Posterior cingulate gyrus (tissue), 11 donors: ENCODE data around the gene CYP11A1.

Experiments used
- DNase-seq, 10 donors: peaks; one replicate each; pipeline versions ENCODE4 v3.0.0 to v3.0.0-alpha.2; 2020 to 2021; ENCODE audit warnings: mixed read lengths in 3 of 10
- intact Hi-C: fragments of 100-400 bp; cut with DNase I; formaldehyde crosslinking; loops from one replicate; pipeline ENCODE4 v1.15.1; 2023

Gene CYP11A1

DNA sequence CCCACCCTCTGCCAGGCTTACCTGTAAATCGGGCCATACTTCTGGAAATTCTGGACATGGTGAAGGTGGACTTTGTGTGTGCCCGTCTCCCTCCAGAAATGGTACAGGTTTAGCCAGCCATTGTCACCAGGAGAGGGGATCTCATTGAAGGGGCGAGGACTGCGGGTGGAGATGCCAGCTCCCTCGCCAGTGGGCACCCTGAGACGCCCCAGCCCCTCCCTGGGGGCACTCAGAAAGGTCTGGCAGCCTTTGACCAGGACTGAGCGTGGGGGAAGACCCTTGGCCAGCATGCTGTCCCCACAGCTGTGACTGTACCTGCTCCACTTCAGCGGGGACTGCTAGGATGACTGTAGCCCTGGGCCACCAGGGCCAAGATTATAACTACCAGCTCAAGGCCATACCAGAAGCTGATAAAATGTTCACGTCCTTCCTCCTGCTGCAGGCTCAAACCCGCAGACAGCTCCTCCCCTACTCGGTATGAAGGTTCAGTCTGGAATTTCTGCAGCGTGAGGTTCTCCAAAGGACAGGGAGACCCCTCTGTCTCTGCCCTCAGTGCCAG is at the start of gene CYP11A1:
TSS of gene CYP11A1 (minus strand) at position 351 of the 559 bp plus-strand sequence. CDS start at position 290, 61 bp downstream.
- intact Hi-C loops, result no loop called here
- peak in 1 of 10 donors; percentile 40 for DNase-seq

DNA sequence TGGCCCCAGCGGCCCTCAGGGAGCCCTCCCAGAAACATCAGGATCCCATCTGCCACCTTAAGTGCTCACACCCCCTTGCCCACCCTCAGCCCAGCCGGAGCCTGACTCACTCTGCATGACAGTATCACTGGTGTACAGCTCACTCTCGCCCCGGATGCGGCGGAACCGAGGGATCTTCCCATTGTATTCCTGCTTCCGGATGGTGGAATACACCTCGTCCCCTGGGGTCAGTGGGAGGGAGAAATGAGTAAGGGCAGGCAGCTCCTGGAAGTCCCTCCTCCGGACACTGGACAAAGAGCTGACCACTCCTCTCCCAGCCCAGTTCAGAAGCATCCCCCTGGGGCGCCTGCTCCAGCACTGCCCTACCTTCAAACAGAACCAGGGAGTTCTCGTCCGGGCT is 49.8 kb upstream of the CYP11A1 start:
- peak in 1 of 10 donors; percentile 89 for DNase-seq
- intact Hi-C loops, result no loop called here

DNA sequence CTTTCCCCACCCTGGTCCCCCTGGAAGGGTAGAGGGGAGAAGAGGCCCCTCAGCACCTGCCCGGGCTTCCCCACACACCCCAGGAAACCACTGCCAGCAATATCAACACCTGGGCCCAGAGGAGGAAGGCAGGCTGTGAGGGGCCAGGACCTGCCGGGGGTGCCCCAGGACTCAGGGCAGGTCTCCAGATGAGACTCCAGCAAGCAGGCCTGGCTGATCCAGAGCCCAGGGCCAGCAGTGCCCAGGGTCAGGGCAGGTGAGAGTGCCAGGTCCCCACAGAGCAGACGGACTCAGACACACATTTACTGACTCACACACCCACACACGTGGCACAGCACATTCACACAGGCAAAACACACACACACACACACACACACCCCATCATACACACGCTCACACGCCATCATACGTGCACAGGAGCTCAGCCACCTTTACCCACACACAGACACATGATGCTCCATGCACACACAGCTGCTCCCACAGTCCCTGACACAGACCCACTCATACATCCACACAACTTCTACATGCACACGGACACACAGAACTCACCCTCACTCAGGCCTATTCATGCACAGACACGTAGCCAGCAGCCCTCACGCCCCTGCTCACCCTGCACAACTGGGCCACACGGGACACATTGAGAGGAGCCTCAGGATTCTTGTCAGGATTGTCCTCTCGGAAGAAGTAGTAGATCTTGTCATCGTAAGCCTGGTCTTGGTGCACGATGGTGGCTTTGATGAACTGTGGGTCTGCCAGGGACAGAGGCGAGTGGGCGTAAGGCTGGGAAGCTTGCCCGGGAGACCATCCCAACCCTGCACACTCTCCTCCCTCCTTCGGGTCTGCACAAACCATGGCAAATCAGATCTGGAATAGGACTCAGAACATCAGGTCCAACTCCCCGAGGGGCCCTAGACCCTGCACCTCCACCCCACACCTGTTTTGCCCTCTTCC is 48.8 kb upstream of the CYP11A1 start:
- intact Hi-C loops, result no loop called here
- DNase-seq, result peak in 1 of 10 donors; percentile 86

DNA sequence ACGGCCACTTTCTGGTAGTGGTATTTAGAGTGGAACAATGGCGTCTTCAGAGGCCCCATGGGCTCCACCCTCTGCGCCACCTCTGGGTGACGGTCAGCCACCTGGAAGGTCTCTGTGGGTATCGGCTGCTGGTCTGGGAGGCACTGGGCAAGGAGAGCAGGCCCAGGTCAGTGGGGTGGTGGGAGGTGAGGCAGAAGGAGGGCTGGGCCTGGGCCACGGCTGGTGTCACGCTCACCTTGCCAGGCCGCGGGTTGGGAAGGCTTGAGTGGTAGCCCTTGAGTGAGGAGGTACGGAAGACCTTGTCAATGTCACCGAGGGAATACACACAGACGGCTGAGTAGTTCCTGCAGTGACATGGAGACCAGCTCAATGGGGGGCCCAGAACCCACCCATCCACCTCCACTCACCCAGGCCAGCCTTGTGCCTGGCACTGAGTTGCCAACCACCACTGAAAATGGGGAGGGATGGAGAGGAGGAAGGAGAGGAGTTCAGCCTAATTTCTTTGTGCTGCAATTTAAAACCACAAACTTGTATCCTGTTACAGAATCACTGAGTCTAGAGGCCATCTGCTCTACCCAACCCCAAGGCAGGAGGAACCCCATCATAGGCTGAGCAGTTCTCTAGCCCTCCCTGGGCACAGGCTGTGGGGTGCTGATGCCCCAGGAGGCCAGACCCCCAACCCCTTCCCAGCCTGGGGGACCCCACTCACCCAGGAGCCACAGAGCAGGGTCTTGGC is 47.3 kb upstream of the CYP11A1 start:
- intact Hi-C loops, result no loop called here
- DNase-seq, result no peak

DNA sequence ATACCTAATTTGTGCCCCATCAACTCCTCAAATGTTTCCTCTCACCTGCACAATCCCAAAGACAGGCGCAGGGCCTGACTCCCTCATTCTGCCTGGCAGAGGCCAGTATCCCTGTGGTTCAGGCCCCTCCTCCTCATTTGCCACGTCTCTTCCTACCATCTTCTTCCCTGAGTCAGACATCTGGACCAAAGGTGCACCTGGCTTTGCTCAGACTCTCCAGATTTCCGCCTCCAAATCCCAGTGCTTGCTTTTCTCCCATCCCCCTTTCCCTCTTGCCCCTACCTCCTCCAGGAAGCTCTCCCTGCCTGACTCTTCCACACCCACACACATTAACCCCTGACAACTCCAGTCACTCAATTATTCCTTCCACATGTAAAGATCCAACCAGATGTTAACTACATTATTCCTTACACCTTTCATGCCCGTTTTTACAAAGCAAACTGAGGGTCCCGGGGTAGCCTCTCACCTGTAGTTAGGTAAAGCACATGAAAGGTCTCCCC is 46.7 kb upstream of the CYP11A1 start:
- intact Hi-C loops, result no loop called here
- DNase-seq, result no peak

DNA sequence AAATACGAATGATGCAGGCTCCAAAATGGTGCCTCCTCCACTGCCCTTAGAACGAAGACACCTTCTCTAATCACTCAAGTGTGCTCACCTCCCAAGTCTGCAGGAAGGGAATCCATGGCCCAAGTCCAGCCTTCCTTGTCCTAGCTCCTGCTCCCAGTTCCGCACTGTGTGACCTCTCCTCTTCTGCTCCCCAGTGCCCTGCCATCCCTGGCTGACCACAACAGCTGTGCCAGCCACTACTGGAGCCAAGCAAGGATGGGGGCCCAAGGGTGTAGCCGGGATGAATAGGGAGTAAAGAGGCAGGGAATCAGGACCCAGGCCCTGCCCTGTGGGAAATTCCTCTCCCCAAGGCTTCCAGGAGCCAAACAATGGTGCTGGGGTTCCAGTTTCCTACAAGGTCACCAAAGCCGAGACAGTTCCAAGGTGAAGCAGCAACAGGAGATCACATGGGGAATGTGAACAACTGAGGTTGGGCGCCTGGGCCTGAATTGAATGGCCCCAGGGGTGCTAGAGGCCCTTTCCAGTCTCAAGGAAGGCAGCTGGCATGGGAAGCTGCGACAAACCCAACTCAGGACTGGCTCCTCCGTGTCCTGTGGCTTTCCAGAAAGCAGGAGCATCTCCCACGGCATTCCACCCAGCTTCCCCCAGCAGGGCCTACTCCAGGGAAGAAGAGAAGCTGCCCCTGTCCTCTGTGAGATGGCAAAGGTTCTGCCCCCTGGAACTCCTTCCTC is 46.1 kb upstream of the CYP11A1 start:
- no peak for DNase-seq
- intact Hi-C loops, result no loop called here

DNA sequence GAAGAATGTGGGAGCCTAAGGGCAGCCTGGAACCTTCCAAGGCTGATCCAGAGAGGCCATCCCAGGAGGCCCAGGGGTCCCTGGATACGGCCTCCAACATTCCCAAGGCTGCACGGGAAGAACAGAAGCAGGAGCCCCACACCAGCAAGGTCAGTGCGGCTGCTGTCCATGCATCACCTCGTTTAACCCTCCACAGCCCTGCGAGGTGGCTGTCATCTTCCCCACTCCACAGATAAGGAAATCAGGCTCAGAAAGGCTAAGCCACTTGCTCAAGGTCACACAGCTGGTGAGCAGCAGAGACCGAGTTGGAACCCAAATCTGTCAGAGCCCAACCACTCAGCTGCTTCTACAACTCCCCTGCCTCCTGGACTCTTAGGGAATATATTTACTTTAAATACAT is 44.7 kb upstream of the CYP11A1 start:
- intact Hi-C loops, result no loop called here
- no peak for DNase-seq

DNA sequence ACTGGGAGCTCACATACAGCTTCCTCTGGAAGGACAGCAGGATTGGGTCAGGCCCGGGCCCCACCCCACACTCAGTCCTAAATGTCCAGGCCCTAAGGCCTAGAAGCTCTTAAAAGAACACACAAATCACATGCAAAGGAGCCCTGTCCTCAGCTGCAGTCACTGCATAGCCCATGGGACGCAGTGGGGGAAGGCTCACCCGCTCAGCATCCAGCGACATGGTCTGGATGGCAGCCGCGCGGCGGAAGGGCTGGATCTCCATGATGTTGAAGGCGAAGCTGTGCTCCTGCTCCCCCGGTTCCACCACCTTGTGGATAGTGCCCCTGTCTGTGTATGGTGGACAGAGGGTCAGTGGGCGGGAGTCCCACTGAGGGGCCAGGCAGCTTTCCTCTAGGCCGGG is 44.2 kb upstream of the CYP11A1 start:
- intact Hi-C loops, result no loop called here
- no peak for DNase-seq

DNA sequence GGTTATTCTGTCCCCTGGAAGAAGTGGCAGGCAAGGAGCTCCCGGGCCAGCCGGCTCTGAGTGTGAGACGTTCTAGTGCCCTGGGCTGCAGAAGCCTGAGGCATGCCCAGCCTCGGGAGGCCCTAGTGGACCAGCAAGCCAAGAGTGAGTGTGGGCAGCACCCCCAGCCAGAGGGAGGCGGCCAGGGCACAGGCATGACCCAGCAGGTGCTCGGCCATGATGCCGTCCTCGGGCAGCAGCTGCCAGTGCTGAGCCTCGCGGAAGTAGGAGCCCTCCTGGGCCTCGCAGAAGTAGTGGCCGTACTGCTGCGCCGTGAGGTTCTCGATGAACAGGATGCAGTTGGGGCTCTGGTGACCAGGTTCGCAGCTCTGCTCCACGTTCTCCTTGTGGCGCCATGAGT is 43.1 kb upstream of the CYP11A1 start:
- intact Hi-C loops, result no loop called here

DNA sequence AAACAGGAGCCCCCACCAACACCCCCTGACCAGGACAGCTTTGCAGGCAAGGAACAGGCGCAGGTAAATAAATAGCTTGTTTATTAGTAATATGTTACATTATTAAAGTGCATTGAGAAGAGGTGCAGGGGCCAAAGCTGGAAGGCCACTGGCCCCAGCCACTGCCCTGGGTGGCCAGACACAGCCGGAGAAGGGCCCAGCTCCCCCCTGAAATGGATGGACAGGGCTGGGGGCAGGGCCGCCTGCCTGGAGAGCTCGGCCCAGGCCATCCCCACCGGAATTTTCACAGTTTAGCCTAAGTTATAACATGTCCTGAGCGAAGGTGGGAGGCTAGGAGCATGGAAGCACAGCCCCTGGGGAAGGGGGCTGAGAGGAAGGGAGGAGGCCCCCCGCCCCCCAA is 41.8 kb upstream of the CYP11A1 start:
- DNase-seq, result no peak
- intact Hi-C loops, result no loop called here

More for the DNA sequence above, 43.1 kb upstream of the CYP11A1 start:
- no peak for DNase-seq

DNA sequence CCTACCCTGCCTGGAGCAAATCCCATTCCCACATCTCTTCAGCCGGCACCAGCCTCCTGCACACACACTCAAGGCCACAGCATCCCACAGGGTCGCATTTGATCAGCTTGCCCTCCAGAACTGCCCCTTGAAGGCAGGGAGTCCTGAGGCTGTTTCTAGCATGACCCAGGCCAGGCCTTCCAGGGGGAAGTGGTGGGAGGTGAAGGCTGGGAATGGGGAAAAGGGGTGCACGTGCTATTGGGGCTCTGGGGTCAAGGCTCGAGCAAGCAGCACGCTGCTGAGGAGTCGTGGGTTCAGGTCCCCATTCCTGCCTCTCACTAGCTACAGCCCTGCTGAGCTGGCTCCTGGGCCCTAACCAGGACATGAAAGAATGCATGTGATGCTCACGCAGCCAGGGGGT is 41.4 kb upstream of the CYP11A1 start:
- no peak for DNase-seq
- intact Hi-C loops, result no loop called here

DNA sequence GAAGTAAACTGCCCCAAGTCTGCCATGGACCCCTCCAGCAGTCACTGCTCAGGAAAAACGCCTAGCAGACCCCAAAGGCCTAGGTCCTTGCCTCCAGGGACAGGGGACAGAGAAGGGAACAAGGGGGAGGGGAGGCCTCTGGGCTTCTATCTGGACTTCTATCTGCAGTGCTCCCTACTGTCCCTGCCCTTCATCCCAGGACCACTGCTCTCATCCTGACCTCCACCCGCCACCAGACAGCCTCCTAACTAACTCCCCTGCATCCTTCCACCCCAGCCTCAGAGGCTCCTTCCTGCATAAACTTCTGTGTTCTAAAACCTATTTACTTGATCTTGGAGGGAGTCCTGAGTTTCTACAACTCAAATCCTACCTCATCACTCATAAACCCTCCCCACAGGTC is 40.9 kb upstream of the CYP11A1 start:
- DNase-seq, result no peak
- intact Hi-C loops, result no loop called here

DNA sequence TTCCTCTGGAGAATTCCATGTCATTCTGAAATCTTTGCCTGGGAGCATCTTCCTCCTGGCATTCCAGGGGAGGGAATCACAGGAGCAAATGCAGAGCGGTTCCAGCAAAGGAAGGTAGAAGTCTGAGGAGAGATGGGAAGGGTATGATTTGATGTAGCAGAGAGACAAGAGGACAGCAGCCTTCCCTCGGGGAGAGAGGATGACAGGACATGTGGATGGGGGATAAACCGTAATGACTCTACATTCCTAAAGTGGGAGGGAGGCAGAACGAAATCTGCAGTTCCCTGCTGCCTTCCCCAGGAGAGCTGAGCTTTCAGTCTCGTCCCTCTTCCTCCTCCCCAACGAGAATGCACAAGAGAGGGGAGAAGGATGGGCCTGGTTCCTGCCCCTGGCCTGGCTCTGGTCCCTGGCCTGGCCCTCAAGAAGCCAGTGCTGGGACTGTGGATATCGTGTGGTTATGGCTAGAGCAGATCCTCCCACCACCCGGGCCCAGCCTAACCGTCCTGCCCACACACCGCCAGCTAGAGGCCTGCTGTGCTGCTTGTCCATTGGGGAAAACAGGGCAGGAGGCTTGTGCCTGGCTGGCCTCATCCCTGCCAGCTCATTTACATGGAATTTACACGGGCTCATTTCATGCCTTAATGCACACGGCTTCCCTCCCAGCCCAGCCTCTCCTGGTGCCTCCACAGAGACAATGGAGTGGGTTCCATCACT is 39.7 kb upstream of the CYP11A1 start:
- intact Hi-C loops, result no loop called here
- peak in 9 of 10 donors; percentile 44 to 96 (median 79) for DNase-seq

DNA sequence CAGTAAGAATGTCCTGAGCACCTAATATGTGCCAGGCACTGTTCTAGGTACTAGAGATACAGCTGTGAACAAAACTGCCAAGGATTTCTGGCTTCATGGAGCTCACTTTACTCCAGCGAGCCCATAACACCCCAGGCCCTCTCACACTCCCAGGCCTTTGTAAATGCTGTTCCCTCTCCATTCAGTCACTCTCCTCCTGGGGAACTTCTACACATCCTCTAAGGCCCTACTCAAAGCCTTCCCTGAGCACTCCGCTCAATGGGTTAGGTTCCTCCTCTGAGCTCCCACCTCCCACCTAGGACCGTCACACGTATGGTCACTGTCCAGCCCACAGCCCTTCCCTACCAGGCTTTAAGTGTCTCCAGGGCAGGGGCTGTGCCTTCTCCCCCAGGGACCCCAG is 39.1 kb upstream of the CYP11A1 start:
- DNase-seq, result no peak
- intact Hi-C loops, result no loop called here

DNA sequence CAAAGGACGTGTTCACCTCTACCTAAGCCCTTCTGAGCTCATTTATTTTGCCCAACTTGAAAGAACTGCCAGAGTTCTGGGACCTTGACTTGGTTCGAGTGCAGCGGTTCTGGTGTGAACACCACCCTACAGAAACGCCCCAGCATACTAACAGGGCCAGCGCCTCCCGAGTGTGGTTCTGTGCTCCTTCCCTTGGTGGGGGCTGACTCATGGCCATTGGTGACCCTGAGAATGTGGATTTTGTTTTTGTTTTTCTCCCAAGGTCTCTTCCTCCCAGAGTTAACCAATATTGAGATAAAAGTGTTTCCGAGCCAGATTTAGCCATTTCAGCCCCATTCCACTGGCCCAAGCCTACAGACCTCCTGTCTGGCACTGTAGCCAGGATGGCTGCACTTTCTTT is 38.4 kb upstream of the CYP11A1 start:
- DNase-seq, result no peak
- intact Hi-C loops, result no loop called here

DNA sequence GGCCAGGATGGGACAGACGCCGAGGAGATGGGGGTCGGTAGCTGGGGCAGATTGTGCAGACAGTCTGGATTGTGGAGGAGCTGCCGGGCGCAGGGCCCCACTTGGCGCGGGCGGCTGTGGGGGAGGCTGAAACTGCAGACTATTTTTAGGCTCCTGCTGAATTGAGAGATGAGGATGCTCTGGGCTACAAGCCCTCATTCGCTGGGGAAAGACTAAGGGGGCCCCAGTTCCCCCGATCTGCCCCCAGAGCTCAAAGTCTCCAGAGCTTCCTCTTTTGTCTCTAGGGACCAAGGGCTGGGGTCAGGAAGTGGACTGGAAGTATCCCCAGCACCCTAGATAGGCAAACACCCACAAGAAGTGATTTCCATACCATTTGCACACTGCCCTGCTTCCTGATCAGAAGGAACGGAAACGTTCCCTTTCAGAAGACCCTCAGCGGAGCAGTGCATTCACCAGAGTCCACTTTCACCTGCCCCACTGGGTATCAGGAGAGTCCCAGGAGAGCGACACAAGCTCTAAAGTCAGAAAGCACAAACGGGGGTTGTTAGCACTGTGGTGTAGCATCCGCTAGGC is 36.6 kb upstream of the CYP11A1 start:
- peak in 7 of 10 donors; percentile 61 to 94 (median 72) for DNase-seq
- intact Hi-C loops, result no loop called here

DNA sequence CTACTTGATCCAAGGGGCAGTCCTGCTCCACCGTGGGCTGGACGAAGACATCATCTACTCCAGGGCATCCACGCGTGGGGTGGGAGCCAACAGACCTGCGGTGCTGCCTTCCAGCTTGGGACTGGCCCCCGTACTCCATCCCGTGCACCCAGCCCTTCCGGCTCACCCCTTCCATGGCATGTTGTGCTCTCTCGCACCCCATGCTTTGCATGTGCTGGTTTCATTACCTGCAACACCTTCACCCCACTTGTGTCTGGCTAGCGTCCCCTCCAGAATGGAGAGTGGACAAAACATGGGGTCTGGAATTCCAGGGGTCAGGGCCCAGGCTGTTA is 36.1 kb upstream of the CYP11A1 start:
- intact Hi-C loops, result no loop called here
- DNase-seq, result no peak

DNA sequence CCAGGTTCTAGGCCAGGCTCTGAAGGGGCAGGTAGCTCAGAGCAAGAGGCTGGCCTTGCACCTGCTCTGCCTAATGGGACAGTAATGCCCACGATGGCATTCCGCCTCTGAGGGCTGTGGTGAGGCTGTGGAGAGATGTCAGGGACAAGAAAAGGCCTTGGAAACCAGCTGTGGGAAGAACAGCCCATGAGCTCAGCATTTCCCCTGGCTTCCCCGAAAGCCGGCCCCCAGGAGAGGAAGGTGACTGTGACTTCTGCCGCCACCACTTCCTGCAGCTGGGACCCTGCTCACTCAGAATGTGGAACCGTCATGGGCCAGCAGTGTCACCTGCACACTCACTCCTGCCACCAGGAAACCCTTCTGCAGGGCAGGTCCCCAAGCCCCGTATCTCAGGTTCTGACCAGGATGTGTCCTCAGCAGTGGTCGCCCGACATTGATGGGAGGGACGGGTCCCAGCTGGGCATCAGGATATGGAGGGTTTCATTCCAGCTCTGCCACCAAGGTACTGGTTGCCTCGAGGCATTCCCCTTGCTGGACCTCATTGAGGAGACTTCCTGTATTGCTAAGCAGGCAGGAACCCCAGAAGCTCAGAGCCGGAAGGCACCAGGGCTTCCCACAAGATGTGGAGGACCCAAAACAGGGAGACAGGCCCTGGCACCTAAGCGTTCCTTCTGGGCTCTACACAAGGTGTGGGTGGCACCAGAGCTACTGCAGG is 35.6 kb upstream of the CYP11A1 start:
- intact Hi-C loops, result no loop called here
- no peak for DNase-seq

DNA sequence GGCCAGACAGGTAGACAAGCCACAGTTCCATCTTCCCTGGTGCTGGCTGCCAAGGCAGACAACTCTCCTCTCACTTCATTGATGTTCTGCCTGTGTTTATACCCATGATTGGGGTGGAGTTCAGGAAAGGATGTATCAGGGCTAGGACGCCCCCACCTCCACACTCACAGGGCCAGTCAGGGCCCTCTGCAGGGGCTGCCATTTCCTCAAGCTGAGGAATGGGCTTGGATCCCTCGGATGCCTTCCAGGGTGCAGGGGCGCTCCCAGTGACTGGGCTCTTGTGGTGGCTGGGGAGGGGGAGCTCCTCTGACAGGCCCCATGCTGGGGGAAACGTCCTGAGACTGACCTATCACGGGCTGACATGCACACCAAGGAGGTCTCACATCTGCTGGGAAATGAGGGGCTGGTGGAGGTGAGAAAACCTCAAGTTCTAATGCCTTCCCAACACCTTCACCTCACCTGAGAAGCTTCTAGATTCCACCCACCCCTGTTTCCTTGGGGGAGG is 34.9 kb upstream of the CYP11A1 start:
- DNase-seq, result no peak
- intact Hi-C loops, result no loop called here
